Erythroblast (primary cell): ENCODE measurements around the gene OR2T11.

Experiments
- GATA1 ChIP-seq: IDR thresholded peaks from 2 replicates; pipeline ENCODE4 v1.6.1; 2011; ENCODE audit warnings: low read depth, mild to moderate bottlenecking, control low read depth, low read length, moderate library complexity
- POLR2A ChIP-seq: IDR thresholded peaks from 2 replicates; pipeline ENCODE4 v1.6.1; 2011; ENCODE audit warnings: mild to moderate bottlenecking, low read length

GRCh38 chr1:248618119-248618518 is 16.8 kb downstream of the OR2T11 start:
- no peak for TF ChIP-seq POLR2A
- no peak for TF ChIP-seq GATA1
